Measurements from ENCODE around the gene MOGAT2. TPM values are rescaled to one million over a fixed set of nuclear protein-coding genes. Genes with fewer than 3 reads are reported as not detected.

Gene MOGAT2
- total and polyA plus RNA-seq, 2 of the 13 experiments (the other 11 are each of a cell fraction or from before 2014, with no cell fraction given), result 27.2 to 27.8 TPM

DNA sequence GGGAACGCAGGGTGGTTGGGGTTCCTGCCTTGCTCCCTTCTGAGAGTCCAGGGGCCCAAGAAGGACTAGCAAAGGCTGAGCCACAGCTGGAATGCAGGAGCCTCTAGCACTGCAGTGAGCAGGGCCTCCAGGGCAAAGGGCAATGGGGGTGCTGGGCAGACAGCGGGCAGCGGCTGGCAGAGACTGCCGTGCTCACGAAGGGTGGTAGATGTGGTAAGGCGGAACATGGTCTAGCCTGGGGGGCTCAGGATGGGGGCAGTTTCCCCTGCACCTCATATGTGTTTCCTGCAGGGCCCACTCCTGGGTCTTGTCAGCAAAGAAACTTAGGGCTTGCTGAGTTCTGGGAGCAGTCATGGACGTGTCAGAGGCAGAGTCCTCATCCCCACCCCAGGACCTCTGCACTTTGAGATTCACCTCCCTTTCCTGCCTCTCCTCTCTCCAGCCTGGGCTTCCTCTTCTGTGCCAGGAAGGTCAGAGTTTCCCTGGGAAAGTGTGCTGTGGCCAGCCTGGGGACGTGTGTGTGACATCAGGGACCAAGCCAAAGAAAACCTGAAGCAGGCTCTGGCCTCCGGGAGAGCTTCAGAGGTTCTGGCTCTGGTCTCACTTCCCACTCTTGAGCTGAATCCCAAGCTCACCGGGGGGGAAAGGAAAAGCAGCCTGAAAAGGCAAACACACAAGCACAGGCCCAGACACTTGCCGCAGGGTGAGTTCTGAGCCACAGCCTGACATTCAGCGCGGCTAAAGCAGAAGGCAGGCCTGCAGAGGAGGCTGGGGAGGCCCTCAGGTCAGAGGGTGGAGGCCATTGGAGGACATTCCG lies 4.4 kb downstream of the MOGAT2 start (continued):
- TF ChIP-seq RBM22 (optimal IDR thresholded peaks at IDR 0.05; ENCODE audit: low read length) (no peak), KDM1A (CRISPR knock-in tag; IDR thresholded peaks at IDR 0.05) (0 out of 2 replicates have a peak, but pooled peaks have one; percentile 30), ASH2L (IDR thresholded peaks at IDR 0.05; ENCODE audit: insufficient read length, low read depth, low read length) (no peak), ZSCAN25 (CRISPR knock-in tag; IDR thresholded peaks at IDR 0.05) (peak; percentile 38; the same call in 1 of the 2 replicates), HNF4G (IDR thresholded peaks at IDR 0.05; ENCODE audit: borderline replicate concordance, low read depth, low read length) (peak; percentile 90), HNF4G (CRISPR knock-in tag; IDR thresholded peaks at IDR 0.05; ENCODE audit: borderline replicate concordance, low read depth) (peak; percentile 57; the same call in 1 of the 2 replicates), CENPX (CRISPR knock-in tag; IDR thresholded peaks at IDR 0.05) (no peak), ZNF274 (CRISPR knock-in tag; IDR thresholded peaks at IDR 0.05) (peak; percentile 23; the same call in 1 of the 2 replicates), ZSCAN21 (CRISPR knock-in tag; IDR thresholded peaks at IDR 0.05; ENCODE audit: borderline replicate concordance) (0 out of 2 replicates have a peak, but pooled peaks have one; percentile 17), SMARCE1 (IDR thresholded peaks at IDR 0.05; ENCODE audit: borderline replicate concordance) (no peak), ZNF879 (CRISPR knock-in tag; IDR thresholded peaks at IDR 0.05) (no peak), ARNTL (CRISPR knock-in tag; IDR thresholded peaks at IDR 0.05) (peak; percentile 58; the same call in 1 of the 2 replicates), TMF1 (CRISPR knock-in tag; IDR thresholded peaks at IDR 0.05; ENCODE audit: low read depth) (no peak), RXRB (CRISPR knock-in tag; IDR thresholded peaks at IDR 0.05; ENCODE audit: borderline replicate concordance) (peak; percentile 77), FOSL2 (CRISPR knock-in tag; IDR thresholded peaks at IDR 0.05) (0 out of 2 replicates have a peak, but pooled peaks have one; percentile 27)
- TF ChIP-seq, protein P1, sequence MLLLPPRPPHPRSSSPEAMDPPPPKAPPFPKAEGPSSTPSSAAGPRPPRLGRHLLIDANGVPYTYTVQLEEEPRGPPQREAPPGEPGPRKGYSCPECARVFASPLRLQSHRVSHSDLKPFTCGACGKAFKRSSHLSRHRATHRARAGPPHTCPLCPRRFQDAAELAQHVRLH (CRISPR knock-in tag; IDR thresholded peaks at IDR 0.05; ENCODE audit: borderline replicate concordance, low read depth), result no peak
- TF ChIP-seq, protein P2, sequence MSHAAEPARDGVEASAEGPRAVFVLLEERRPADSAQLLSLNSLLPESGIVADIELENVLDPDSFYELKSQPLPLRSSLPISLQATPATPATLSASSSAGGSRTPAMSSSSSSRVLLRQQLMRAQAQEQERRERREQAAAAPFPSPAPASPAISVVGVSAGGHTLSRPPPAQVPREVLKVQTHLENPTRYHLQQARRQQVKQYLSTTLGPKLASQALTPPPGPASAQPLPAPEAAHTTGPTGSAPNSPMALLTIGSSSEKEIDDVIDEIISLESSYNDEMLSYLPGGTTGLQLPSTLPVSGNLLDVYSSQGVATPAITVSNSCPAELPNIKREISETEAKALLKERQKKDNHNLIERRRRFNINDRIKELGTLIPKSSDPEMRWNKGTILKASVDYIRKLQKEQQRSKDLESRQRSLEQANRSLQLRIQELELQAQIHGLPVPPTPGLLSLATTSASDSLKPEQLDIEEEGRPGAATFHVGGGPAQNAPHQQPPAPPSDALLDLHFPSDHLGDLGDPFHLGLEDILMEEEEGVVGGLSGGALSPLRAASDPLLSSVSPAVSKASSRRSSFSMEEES (CRISPR knock-in tag; IDR thresholded peaks at IDR 0.05), result 0 out of 2 replicates have a peak, but pooled peaks have one; percentile 21
- TF ChIP-seq, protein P3, sequence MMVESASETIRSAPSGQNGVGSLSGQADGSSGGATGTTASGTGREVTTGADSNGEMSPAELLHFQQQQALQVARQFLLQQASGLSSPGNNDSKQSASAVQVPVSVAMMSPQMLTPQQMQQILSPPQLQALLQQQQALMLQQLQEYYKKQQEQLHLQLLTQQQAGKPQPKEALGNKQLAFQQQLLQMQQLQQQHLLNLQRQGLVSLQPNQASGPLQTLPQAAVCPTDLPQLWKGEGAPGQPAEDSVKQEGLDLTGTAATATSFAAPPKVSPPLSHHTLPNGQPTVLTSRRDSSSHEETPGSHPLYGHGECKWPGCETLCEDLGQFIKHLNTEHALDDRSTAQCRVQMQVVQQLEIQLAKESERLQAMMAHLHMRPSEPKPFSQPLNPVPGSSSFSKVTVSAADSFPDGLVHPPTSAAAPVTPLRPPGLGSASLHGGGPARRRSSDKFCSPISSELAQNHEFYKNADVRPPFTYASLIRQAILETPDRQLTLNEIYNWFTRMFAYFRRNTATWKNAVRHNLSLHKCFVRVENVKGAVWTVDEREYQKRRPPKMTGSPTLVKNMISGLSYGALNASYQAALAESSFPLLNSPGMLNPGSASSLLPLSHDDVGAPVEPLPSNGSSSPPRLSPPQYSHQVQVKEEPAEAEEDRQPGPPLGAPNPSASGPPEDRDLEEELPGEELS (CRISPR knock-in tag; IDR thresholded peaks at IDR 0.05), result no peak
- TF ChIP-seq, protein P4, sequence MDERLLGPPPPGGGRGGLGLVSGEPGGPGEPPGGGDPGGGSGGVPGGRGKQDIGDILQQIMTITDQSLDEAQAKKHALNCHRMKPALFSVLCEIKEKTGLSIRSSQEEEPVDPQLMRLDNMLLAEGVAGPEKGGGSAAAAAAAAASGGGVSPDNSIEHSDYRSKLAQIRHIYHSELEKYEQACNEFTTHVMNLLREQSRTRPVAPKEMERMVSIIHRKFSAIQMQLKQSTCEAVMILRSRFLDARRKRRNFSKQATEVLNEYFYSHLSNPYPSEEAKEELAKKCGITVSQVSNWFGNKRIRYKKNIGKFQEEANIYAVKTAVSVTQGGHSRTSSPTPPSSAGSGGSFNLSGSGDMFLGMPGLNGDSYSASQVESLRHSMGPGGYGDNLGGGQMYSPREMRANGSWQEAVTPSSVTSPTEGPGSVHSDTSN (CRISPR knock-in tag; IDR thresholded peaks at IDR 0.05), result no peak
- TF ChIP-seq, protein P5, sequence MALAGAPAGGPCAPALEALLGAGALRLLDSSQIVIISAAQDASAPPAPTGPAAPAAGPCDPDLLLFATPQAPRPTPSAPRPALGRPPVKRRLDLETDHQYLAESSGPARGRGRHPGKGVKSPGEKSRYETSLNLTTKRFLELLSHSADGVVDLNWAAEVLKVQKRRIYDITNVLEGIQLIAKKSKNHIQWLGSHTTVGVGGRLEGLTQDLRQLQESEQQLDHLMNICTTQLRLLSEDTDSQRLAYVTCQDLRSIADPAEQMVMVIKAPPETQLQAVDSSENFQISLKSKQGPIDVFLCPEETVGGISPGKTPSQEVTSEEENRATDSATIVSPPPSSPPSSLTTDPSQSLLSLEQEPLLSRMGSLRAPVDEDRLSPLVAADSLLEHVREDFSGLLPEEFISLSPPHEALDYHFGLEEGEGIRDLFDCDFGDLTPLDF (CRISPR knock-in tag; IDR thresholded peaks at IDR 0.05), result no peak
- TF ChIP-seq, protein P6, sequence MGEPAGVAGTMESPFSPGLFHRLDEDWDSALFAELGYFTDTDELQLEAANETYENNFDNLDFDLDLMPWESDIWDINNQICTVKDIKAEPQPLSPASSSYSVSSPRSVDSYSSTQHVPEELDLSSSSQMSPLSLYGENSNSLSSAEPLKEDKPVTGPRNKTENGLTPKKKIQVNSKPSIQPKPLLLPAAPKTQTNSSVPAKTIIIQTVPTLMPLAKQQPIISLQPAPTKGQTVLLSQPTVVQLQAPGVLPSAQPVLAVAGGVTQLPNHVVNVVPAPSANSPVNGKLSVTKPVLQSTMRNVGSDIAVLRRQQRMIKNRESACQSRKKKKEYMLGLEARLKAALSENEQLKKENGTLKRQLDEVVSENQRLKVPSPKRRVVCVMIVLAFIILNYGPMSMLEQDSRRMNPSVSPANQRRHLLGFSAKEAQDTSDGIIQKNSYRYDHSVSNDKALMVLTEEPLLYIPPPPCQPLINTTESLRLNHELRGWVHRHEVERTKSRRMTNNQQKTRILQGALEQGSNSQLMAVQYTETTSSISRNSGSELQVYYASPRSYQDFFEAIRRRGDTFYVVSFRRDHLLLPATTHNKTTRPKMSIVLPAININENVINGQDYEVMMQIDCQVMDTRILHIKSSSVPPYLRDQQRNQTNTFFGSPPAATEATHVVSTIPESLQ (CRISPR knock-in tag; conservative IDR thresholded peaks at IDR 0.05), result no peak
